Gastrocnemius medialis (tissue), 4 donors: ENCODE measurements around the gene PIGQ.

Experiments used
- POLR2A ChIP-seq, 2 donors: fragments of 450-650 bp; IDR thresholded peaks; one replicate each; pipeline ENCODE4 v1.6.1; 2017; ENCODE audit warnings: antibody characterized with exemption in 2 of 2, mild to moderate bottlenecking in 2 of 2, moderate library complexity in 2 of 2
- TF ChIP-seq, protein P1 (sequence below), 5 experiments: fragments of 450-650 bp in 3 of 5; fragments of 200-600 bp in 2 of 5; sonication (generic) in 2 of 5; IDR thresholded peaks in 4 of 5; conservative IDR thresholded peaks in 1 of 5; 1 replicate in 4 of 5; 2 replicates in 1 of 5; pipeline ENCODE4 v1.5.1; 2016 to 2019; ENCODE audit warnings: antibody characterized with exemption in 5 of 5, mild to moderate bottlenecking in 3 of 5, moderate library complexity in 3 of 5

DNA sequence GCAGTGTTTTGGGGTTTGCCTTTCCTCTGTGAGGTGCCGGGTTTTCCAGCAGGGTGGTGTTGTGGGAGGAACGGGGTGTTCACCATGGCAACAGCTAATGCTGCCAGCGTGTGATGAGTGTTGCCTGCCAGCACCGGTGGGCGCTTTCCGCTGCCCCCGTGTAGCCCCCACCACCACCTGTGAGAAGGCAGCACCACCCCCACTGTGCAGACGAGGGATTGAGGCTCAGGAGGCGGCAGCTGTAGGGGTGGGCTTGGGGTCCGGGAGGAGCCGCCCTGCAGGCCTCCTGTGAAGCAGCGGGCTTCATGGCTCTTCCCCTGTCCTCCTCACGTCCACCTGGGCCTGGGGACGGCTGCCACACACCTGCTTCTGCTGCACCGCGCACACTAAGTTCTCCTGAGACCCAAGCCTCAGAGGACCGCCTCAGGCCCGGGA lies 25.3 kb downstream of the PIGQ start:
- TF ChIP-seq POLR2A (IDR thresholded peaks at IDR 0.05) = no peak
- TF ChIP-seq, protein P1, sequence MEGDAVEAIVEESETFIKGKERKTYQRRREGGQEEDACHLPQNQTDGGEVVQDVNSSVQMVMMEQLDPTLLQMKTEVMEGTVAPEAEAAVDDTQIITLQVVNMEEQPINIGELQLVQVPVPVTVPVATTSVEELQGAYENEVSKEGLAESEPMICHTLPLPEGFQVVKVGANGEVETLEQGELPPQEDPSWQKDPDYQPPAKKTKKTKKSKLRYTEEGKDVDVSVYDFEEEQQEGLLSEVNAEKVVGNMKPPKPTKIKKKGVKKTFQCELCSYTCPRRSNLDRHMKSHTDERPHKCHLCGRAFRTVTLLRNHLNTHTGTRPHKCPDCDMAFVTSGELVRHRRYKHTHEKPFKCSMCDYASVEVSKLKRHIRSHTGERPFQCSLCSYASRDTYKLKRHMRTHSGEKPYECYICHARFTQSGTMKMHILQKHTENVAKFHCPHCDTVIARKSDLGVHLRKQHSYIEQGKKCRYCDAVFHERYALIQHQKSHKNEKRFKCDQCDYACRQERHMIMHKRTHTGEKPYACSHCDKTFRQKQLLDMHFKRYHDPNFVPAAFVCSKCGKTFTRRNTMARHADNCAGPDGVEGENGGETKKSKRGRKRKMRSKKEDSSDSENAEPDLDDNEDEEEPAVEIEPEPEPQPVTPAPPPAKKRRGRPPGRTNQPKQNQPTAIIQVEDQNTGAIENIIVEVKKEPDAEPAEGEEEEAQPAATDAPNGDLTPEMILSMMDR (IDR thresholded peaks at IDR 0.05 in 4 of 5, conservative IDR thresholded peaks at IDR 0.05 in 1 of 5) = no peak
